A172 (cell line): ENCODE measurements around the gene GPR17. TPM values are rescaled to one million over a fixed set of nuclear protein-coding genes. Genes with fewer than 3 reads are reported as not detected.
A peak's percentile ranks its signal among the peaks of the same experiment; 100 is the strongest.

ENCODE experiments used
- DNase-seq: peaks from one replicate; pipeline ENCODE4 v3.0.0-alpha.2; 2015; ENCODE audit warnings: low spot score
- total RNA-seq: library from RNA; depleted of rRNA; stranded (reverse); fragments of >200 nt; shearing (Covaris generic); gene quantifications from 2 replicates; pipeline ENCODE4 v1.2.3, GENCODE V29; 2014

The GPR17 gene
- total RNA-seq, 1 experiment from 2014 or later = 0.45 TPM

DNA sequence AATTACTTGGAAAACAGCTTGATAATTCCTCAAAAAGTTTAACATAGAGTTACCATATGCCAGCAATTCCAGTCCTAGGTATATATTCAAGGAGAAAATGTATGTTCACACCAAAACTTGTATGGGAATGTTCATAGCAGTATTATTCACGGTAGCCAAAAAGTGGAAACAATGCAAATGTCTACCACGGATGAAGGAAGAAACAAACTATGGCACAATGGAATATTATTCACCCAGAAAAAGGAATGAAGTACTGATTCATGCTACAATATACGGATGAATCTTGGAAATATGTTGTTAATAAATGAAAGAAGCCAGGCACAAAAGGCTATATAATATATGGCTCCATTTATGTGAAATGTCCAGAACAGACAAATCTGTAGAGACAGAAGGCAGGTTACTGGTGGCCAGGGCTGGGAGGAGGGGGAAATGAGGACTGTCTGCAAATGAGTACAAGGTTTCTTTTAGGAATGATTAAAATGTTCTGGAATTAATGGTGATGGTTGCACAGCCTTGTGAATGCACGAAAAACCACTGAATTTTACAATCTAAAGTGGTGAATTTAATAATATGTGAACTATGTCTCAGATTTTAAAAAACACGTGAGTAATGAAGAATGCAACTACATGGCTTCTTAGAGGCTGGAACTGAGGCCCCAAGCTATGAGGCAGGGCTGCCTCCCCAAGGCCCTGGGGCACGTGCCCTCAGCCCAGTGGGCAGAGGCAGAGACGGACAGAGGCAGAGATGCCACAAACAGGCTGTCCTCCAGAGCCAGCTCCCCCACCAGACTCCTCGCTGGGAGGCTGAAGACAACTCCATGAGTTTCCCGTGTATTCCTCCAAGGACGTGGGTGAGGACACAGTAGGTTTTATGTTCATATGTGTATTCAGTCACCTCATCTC lies 24.4 kb downstream of the GPR17 start:
- DNase-seq = no peak

DNA sequence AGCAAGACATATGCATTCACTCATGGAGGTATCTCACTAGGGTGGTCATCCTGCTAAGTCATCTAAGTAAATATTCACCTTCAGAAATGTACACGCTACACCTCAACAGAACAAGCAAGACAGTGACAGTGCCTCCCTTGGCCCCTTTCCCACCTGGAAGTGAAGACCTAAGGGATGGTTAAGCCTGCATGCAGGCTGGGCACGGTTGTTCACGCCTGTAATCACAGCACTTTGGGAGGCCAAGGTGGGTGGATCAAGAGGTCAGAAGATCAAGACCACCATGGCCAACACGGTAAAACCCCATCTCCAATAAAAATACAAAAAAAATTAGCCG lies 25.0 kb downstream of the GPR17 start:
- DNase-seq = no peak

DNA sequence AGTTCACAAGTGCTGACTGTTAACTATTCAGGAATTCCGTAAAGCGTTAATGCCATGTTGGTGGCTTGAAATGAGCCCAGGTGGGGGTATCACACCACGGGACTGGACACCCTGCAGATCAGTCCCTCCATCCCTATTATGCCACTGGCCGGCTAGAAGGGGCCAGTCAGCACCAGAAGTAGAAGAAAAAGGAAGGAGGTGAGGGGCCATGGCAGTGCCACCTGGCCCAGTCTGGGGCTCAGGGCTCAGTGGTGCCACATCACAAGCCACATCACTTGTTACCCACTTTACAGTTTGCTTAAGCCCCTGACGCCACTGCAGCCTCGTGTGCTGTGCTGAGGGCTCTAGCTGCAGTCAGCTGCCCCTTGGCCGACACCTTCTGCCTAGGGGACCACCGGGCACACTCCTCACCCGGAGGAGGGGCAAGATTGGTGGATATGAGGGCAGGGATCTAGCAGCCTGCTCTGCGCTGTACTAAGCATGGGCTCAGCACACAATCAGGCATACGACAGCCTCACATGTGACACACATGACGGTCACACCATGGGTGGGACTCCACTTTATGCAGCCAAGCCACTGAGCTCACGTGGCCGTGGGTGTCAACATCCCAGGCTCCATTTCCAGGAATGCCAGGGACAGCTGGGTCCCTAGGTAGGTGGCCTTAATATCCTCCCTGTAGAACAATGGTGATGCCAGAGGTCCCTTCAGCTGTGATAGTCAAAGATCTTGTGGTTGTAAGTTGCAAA lies 25.8 kb downstream of the GPR17 start:
- no peak for DNase-seq

DNA sequence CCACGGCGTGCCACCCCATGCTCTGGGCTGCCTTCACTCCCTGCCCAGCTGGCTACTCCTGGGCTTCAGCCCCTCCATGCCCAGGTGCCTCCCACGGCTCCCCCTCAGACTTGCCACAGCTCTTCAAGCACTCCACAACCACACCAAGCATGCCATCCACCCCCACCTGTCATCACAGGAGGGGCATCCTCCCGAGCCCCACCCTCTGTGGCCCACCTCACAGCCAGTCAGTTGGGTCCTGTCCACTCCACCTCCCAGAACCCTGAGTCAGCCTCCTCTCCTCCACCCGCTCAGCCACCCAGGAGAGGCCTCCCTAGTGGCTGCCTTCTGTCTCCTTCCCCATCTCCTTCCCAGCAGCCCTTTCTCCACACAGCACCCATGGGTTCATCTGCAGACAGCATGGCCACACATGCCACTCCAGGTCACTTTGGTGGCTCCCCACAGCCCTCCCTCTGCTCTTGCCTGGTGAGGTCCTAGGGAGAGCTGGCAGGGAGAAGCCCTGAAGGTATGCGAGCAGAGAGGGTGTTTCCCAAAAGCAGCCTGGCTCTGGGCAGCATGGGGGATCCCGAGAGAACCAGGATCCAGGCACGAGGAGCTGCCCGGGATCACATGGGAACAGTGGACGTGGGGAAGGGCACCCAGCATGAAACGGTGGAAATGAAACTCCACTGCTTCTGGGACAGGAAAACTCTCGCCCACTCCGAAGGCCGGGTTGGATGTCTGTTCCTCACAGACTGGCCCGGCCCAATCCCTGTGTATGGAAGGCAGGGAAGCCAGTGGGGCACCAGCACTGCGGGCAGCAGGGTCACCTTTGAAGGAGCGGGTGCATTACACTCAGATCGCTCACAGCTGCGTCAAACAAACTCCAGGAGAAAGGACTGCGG lies 26.6 kb downstream of the GPR17 start:
- no peak for DNase-seq

DNA sequence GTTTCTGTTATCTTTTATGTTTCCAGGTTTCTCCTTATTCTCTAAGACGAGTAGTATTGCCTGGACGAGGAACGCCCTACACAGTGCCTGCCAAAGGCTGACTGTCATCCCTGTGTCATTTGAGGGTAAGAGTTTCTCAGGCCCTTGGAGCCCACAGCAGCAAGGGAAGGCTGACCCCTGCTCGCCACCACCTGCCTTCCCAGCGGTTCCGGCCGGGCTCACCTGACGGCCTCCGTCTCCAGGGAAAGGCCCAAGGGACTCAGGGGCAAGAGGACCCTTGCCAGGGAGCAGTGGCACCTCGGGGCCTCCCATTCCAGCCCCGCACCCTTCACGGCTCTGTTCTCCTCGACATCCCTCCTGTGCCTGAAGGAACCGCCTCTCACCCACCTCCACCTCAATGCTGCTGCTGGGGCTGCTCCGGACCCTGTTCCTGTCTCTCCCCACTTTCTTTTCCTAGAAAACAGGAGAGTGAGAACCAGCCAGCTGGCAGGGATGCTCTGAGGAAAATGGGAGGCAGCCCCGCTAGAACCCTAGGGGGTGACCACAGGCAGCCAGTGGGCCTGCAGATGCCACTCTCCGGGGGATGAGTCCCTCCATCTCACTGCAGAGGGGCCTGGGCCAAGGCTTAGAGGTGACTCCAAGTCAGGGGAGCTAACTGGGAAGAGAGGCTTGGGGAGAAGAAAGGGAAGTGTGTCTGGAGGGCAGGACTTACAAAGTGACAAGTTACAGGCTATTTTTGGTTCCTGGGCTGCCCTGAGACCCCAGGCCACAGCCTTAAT lies 27.5 kb downstream of the GPR17 start:
- no peak for DNase-seq

DNA sequence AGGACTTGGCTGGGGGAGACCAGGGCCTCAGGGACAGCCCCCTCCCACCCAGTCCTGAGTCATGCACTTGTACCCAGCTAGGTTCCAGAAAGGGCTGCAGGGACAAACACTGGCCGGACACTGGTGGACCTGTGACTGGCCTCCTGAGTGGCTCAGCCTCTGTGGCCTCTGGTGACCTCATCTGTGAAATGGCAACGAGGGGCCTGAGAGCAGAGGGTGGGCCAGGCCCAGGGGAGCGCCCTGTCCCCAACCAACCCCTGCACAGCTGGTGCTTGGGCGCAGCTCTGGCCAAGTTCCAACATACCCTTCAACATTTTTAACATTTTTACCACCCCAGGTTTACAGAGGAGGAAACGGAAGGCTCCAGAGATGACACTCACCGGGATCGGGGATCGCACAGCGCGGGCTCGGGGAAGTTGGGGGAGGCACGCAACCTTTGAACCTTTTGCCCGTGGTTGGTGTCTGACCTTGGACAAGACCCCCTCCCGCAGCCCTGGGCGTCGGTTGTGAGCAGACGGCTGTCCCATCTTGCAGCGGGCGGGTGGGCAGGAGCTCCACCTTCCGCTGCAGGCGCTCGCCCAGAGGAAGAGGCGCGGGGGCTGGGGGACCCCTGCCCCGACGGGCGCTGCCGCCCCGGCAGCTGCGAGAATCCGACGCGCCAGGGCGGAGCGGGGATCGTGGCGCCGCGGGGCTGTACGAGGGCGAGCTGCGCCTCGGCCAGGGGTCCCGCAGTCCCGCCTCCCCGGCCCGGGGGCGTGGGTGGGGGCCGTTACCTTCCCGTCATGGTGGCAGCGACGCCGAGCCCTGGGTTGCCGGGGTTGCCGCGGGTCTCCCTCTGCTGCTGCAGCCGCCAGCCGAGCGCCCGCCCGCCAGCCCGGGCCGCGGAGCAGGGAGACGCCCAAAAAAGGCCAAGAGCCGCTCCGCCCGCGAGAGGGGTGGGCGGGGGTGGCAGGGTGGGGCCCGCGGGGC lies 28.6 kb downstream of the GPR17 start:
- peak; percentile 25 for DNase-seq

DNA sequence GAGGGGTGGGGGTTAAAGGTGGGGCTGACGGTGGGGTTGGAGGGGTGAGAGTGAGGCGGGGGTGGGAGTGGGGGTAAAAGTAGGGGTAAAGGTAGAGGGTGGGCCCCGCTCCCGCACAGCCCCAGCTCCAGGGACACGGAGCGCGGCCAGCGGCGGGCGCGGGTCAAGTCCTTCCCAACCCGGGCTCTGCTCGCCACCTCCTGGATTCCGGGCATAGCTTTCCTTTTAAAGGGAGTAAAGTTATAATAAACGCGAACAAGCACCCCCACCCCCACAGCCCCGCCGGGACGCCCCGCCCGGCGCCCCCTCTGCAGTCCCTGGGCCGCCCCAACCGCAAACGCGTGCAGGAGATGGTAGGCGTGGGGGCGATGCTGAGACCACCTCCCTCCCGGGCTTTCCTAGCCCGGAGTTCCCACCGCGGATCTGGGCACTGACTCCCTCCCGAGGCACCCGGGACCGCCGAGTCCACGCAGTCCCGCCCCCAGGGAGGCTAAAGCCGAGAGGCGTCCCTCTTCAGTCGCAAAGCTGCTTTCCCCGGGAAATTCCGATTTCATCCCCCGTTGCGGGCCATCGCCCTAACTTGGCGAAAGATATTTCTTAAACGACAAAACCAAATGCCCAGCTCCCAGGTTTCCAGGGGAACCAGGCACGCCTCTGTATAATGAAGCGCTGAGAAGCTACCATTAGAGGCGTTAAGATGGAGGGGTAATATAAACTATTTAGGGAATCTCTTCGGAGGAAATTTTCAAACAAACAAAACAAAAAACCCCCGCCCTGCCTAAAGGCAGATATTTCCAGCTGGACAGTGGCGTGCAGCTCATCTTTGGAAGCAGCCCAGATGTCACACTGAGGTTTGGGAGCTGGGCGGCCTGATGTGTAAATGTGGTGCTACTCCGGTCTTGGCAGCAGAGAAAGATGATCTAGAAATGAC lies 29.6 kb downstream of the GPR17 start, which contains the start of gene LIMS2:
Gene LIMS2, minus strand, starts transcription at position 200 of the 931 bp plus-strand sequence. CDS start 506 bp downstream, outside the sequence.
- peak; percentile 49 for DNase-seq

DNA sequence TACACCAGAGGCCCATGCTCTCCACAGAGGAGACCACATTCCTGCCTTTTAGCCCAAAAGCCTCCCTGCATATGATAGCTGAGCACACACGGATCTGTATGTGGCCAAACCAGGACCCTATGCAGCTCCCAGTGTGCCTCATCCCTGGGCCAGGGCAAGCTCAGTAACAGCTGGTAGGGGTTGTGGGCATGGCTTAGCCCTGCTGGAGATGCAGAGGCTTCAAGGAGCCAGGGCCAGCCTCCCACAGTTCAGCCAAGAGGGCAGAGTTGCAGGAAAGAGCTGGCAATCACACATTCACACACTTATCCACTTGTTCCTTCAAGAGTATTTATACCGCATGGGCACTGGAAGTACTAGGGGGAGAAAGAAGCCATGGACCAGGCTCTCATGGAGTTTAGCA lies 31.0 kb downstream of the GPR17 start:
- DNase-seq = no peak

DNA sequence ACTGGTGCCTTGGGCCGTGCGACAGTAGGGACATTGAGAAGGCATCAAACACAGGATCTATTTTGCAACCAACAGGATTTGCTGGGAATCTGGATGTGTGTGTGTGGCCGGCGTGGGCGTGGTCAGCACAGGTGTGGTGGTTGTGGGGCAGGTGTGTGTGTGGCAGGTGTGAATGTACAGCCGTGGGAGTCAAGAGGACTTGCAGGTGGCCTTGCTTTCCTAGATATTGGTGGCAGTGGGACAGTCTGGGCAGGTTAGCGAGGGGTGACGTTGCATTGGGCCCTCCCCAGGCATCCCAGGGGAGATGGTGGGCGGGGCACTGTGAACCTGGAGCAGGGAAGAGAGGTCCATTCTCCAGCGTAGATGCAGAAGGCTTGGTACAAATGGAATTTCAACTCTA lies 32.6 kb downstream of the GPR17 start:
- DNase-seq = no peak

DNA sequence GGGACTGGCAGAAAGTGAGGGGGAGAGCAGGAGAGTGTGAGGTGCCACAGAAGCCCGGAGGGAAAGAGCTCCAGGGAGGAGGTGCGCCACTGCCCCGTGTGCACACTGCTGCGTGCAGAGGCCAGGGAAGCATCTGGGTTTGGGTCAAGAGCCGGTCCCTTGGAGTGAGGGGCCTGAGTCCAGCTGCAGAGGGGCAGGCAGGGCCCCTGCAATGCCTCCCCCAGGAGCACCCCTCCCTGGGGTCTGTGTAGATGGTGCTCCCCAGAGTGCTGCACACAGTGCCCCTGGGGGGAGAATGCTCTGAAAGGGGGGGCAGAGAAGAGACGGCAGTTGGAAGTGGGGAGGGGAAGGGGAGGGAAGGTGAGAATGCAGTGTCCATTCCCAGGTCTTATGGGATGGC lies 33.0 kb downstream of the GPR17 start:
- DNase-seq = no peak

DNA sequence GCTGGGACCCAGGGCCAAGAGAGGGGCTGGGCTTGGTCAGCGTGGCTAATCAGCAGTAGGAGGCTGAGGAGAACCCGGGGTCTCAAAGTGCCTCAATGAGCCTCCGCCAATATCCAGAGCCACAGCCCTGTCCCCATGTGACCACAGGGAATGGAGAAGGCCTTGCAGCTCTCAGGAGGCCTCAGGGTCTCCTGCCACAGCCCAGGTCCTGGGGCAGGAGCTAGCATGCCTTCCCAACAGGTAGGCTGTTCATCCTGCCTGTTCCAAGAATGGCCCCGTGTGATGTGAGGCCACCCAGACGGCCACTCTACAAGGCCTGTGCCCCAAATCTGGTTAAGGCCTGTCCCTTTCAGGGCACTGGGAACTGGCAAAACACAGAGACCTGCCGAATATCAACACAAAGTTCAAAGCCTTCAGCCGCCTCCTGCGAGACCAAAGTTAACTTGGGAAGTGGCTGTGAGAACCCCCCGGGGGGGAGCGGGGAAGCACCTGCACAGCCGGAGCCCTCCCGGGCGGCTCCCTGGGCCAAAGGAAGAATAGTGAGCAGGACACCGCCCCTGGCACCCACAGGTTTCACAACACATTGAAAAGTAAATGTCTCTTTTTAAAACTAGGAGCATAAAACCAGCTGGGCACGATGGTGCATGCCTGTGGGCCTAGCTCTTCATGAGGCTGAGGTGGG lies 33.9 kb downstream of the GPR17 start:
- no peak for DNase-seq

DNA sequence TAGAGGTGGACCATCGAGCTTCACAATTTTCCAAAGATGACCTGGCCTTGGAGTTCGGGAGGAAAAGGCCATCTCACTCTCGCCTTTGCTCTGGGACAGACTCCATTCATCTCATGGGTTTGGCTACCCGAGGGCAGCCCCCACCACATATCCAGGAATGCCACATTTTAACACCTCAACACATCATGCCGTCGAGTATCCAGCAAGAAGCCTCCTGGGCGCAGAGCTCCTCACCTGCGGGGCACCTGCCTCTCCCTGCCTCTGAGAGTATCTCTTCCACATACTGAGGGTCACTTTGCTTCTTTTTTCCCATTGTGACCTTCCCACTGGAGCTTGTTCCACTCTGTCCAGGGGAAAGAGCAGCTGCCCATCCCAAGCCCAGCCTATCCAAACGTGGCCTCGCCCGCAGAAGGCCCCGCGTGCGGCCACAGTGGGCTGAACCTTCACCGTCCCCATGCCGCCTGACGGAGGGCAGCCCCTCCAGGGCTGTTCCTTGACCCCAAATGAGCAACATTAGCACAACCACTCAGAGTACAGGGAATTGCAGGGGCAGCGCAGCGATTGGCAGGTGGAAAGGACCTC lies 34.8 kb downstream of the GPR17 start:
- no peak for DNase-seq

DNA sequence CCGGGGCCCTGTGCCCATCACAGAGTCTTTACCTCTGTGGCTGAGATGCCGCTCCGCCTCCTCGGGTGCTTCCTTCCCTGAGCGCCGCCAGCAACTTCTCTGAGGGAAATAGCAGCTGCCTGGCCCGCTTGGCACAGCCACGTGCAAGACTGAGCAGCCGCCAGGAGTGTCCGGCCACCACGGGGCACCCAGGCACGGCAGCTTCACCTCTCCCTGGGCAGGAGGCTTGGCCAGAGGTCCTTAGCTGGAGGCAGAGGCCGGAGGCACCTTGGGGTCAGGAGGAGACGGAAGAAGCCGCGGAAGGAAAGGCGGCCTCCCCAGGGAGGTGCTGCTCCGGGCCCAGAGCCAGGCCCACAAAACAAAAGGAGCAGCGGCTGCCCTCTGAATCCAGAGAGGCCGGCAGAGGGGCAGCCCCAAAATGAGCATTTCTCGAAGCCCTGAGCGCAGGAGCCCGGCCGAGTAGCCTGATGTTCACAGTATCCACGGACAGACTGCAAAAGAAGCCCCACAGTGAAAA lies 35.4 kb downstream of the GPR17 start:
- DNase-seq = no peak

DNA sequence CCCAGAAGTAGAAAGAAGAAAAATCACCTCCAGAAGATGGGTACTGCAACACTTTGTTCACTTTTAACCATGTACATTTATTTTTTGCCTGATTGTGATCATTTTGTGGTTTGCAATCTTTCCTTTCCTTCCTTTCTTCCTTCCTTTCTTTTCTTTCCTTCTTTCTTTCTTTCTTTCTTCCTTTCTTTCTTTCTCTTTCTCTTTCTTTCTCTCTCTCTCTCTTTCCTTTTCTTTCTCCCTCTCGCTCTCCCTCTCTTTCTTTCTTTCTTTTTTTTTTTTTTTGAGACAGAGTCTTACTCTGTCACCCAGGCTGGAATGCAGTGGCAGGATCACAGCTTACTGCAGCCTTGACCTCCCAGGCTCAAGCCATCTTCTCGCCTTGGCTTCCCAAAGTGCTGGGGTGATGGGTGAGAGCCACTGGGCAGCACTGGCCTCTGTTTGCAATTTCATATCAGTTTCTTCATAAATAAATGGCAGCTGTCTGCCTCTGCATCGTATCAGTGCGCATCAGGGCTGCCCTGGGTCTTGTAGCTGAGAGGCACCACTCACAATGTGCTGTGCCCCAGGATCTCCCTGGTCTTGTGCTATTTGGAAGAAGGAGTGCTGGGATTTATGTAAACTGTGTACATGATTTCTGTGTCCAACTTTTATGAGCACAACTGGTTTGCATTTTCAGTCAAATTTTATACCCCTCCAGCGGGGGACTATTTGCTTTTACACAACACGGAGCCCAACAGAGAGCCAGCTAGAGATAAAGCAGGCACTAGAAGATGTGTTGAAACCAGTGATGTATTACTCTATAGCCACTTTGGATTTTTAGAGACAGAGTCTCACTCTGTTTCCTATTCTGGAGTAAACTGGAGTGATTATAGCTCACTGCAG lies 36.3 kb downstream of the GPR17 start:
- no peak for DNase-seq

DNA sequence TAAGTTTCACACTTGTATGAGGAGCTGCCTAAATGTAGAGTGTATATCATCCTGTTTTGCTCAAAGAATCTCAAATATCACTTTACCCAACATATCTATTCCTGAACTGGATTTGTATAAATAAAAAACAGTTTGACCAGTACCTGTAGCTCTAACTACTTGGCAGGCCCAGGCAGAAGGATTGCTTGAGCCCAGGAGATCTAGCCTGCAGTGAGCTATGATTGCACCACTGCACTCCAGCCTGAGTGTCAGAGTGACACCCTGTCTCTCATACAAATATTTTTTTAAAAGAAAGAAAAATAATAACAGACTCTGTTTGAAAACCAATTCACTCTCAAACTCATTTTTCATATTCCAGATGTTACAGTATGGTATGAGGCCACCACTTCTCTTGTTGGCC lies 37.1 kb downstream of the GPR17 start:
- no peak for DNase-seq

DNA sequence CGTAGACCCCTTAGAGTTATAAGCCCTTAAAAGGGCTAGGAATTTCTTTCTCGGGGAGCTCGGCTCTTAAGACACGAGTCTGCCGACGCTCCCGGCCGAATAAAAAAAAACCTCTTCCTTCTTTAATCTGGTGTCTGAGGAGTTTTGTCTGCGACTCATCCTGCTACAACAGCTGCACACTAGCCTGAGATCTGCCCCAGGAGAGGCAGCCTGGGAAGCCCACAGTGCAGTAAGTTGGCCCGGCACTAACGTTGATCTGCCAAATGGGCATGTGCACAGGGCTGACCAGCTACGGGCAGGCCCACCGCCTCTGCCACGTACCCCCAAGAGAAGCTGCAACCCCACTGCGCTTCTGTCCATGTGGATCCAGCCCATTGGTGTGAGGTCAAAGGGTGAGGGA lies 37.8 kb downstream of the GPR17 start:
- no peak for DNase-seq
